Neural crest cell (in vitro differentiated cells): ENCODE measurements around the gene FGFR1OP2. TPM values are rescaled to one million over a fixed set of nuclear protein-coding genes. Genes with fewer than 3 reads are reported as not detected.
A peak's percentile ranks its signal among the peaks of the same experiment; 100 is the strongest.

Experiments
- DNase-seq: peaks from one replicate; pipeline ENCODE4 v3.0.0; 2021; ENCODE audit warnings: low read depth, mixed read lengths, low spot score
- H3K27ac Mint-ChIP-seq: one replicate; pipeline ENCODE4 v1.8.0; 2021; ENCODE audit warnings: mild to moderate bottlenecking, mixed read lengths; ENCODE audit not compliant: unreplicated experiment
- H3K27me3 Mint-ChIP-seq: 2 replicates; pipeline ENCODE4 v1.8.0; 2021; ENCODE audit warnings: low read depth, mild to moderate bottlenecking, mixed read lengths
- H3K36me3 Mint-ChIP-seq: 2 replicates; pipeline ENCODE4 v1.8.0; 2021; ENCODE audit warnings: low read depth, mild to moderate bottlenecking, mixed read lengths
- H3K4me1 Mint-ChIP-seq: 2 replicates; pipeline ENCODE4 v1.8.0; 2021; ENCODE audit warnings: mixed read lengths
- H3K4me3 Mint-ChIP-seq: one replicate; pipeline ENCODE4 v1.8.0; 2021; ENCODE audit warnings: mild to moderate bottlenecking, mixed read lengths
- H3K9me3 Mint-ChIP-seq: 2 replicates; pipeline ENCODE4 v1.8.0; 2021; ENCODE audit warnings: mixed read lengths
- CTCF ChIP-seq: fragments of 200-600 bp; sonication (generic); conservative IDR thresholded peaks from 2 replicates; pipeline ENCODE4 v1.5.0; 2021; ENCODE audit warnings: antibody characterized with exemption, mild to moderate bottlenecking
- total RNA-seq: library from RNA; stranded (reverse); gene quantifications from 2 replicates; pipeline ENCODE4 v1.2.1, GENCODE V29; 2021

The FGFR1OP2 gene
- total RNA-seq, 1 donor from 2014 or later = 44.1 TPM

GRCh38 chr12:27015730-27016076 lies 77.4 kb downstream of the FGFR1OP2 start:
- H3K4me1 Mint-ChIP-seq = peaks cover 24% of the 10 kb centered on the region
- peaks cover 4% of the 10 kb centered on the region for H3K27me3 Mint-ChIP-seq
- no peak for DNase-seq
- H3K27ac Mint-ChIP-seq = no peak overlapping the region
- H3K36me3 Mint-ChIP-seq = no peaks in the 10 kb centered on the region
- TF ChIP-seq CTCF = peak; percentile 74
- peak overlapping the region; percentile 48 for H3K4me3 Mint-ChIP-seq
- H3K9me3 Mint-ChIP-seq = no peaks in the 10 kb centered on the region

Other genes with a start within 250 kb of the FGFR1OP2 start
- gene ITPR2, start 105.3 kb upstream of the FGFR1OP2 start, total RNA-seq = 13.9 and 16.7 TPM in 2 replicates
- gene INTS13, start 489 bp upstream of the FGFR1OP2 start, total RNA-seq = 30.6 and 30.7 TPM in 2 replicates
- 53.8 and 55.7 TPM in 2 replicates for gene TM7SF3, start 75.9 kb downstream of the FGFR1OP2 start, total RNA-seq
- gene MED21, start 84.1 kb downstream of the FGFR1OP2 start, total RNA-seq = 41.5 and 51.9 TPM in 2 replicates
- gene C12orf71, start 144.1 kb downstream of the FGFR1OP2 start, total RNA-seq = not detected in 2 replicates